ENCODE data around the gene DPYSL4.

Gene DPYSL4

DNA sequence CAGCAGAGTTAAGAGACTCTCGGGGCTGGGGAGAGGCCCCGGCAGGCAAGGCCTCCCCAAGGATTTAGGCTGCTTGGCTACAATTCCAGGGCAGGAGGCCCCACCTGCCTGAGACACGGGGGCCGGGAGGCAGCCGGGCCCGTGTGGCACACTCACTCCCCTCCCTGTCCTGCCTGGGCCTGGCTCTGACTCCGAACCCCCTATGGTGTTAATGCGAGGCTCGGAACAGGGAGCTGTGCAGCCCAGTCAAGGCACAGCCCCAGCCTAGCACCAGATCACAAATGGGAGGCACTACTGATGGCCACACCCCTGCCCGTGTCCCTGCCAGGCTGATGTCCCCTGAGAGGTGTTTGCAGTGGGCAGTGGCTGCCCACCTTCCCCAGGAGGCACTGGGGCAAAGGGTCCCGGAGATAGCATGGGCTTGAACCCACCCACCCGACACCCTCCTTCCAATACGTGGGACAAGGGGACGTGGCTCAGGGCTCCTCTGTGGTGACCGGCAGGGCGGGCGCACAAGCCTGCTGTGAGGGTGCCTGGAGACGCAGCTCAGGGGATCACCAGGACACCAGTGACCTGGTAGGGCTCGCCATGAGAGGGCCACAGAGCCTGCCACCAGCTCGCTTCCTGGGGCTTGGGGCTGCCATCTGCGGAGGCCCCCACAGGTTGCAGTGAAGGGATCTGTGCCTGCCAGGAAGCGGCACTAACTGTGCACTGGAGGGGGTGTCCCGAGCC is 37.0 kb downstream of the DPYSL4 start:
- FAIRE-seq (no peak), DNase-seq (ENCODE audit: insufficient read length, low spot score) (no peak)
- TF ChIP-seq POU2F2 (IDR thresholded peaks at IDR 0.05; ENCODE audit: low read depth, low read length) (no peak), SPI1 (IDR thresholded peaks at IDR 0.05; ENCODE audit: low read depth, low read length) (no peak), POLR2AphosphoS5 (IDR thresholded peaks at IDR 0.05; ENCODE audit: low read depth, low read length) (no peak), POLR2A (IDR thresholded peaks at IDR 0.05; ENCODE audit: low read depth, low read length) (no peak), PAX5 (IDR thresholded peaks at IDR 0.05; ENCODE audit: insufficient read depth, low read length, severe bottlenecking) (no peak), TAF1 (IDR thresholded peaks at IDR 0.05; ENCODE audit: low read depth, low read length) (no peak)

DNA sequence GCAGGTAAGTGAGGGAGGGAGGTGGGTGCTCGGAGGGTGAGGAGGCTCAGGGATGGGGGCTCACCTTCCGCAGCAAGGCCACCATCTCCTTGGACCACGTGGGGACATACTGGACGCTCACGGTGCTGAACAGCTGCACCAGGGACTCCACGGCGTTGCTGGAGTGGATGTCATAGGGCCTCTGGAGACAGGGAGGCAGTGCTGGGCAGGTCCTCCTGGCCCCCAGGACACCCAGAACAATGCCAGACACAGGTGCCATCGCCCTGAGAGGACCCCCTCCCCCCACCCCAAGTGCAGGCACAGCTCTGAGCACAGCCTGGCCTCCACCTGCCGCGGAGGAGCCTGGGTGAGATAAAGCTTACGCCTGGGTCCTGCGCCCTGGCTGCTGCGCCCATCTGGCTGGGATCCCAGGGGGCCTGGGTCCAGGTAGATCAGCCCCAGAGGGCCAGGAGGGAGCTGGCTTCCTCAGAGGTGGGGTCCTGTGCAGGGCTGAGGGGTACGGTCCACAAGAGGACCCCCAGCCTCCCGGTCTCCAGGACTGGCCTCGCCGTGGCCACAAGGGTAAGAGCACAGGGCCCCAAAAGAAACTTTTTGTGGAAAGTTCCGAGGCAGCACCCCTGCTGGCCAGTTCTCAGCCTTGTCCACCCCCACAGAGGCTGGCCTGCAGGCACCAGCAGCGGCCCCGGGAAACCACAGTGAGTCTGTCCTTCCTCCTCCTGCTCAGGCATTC is 37.8 kb downstream of the DPYSL4 start:
- TF ChIP-seq PAX5 (IDR thresholded peaks at IDR 0.05; ENCODE audit: insufficient read depth, low read length, severe bottlenecking) (no peak), POLR2A (IDR thresholded peaks at IDR 0.05; ENCODE audit: low read depth, low read length) (no peak), TAF1 (IDR thresholded peaks at IDR 0.05; ENCODE audit: low read depth, low read length) (no peak), POLR2AphosphoS5 (IDR thresholded peaks at IDR 0.05; ENCODE audit: low read depth, low read length) (no peak), POU2F2 (IDR thresholded peaks at IDR 0.05; ENCODE audit: low read depth, low read length) (no peak), SPI1 (IDR thresholded peaks at IDR 0.05; ENCODE audit: low read depth, low read length) (no peak)
- FAIRE-seq (no peak), DNase-seq (ENCODE audit: insufficient read length, low spot score) (no peak)

DNA sequence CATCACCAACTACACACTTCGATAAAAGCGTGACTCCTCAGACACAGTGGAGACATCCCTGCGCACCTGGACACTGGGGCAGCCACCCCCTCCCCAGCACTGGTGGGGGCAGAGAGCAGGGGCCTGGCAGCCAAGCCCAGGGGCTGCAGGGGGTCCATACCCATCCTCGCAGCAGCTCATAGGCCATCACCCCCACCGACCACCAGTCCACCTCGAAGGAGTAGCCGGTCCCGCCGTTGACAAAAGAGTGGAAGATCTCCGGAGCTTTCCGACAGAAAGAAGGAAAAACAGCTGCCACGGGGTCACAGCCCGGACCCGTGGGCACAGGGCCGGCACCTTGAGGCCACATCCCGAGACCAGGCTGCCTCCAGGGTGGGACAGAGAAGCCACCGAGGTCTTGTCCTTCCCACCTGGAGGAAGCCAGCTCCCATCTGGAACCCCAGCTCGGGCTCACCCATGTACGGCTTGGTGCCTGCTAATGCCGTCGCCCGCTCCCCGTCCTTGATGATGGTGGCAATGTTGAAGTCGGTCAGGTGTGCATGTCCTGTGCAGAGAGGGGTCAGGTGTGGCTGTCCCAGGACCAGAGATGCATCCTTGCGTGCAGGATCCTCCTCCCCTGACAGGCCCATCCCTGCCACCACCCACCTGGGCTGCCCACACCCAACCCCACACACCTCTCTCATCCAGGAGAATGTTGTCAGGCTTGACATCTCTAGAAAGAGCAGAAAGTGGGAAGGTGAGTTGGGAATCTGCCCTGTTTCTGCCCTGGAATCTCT is 38.5 kb downstream of the DPYSL4 start:
- no peak for DNase-seq (ENCODE audit: insufficient read length, low spot score)
- no peak for FAIRE-seq
- TF ChIP-seq PAX5 (IDR thresholded peaks at IDR 0.05; ENCODE audit: insufficient read depth, low read length, severe bottlenecking) (no peak), POLR2AphosphoS5 (IDR thresholded peaks at IDR 0.05; ENCODE audit: low read depth, low read length) (no peak)

DNA sequence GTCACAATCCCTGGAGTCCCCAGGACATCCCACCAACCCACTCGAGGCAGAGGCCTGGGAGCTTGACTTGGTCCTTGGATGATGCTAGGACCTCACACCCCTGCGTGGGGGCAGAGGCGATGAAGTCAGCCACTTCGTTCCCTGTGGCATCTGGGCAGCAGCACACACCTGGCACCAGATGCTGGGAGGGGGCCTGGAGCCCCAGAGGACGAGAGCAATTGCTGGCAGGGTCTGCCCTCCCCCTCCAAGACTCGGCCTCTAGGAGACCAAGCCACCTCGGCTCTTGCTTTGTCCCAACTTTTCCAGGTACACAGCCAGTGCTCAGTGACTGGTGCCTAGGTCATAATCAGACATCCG is 39.1 kb downstream of the DPYSL4 start:
- FAIRE-seq (no peak), DNase-seq (ENCODE audit: insufficient read length, low spot score) (no peak)
- TF ChIP-seq PAX5 (IDR thresholded peaks at IDR 0.05; ENCODE audit: insufficient read depth, low read length, severe bottlenecking): no peak
- no peak for TF ChIP-seq TAF1 (IDR thresholded peaks at IDR 0.05; ENCODE audit: low read depth, low read length)
- TF ChIP-seq POU2F2 (IDR thresholded peaks at IDR 0.05; ENCODE audit: low read depth, low read length): no peak
- no peak for TF ChIP-seq POLR2A (IDR thresholded peaks at IDR 0.05; ENCODE audit: low read depth, low read length)
- TF ChIP-seq POLR2AphosphoS5 (IDR thresholded peaks at IDR 0.05; ENCODE audit: low read depth, low read length): no peak
- no peak for TF ChIP-seq SPI1 (IDR thresholded peaks at IDR 0.05; ENCODE audit: low read depth, low read length)

DNA sequence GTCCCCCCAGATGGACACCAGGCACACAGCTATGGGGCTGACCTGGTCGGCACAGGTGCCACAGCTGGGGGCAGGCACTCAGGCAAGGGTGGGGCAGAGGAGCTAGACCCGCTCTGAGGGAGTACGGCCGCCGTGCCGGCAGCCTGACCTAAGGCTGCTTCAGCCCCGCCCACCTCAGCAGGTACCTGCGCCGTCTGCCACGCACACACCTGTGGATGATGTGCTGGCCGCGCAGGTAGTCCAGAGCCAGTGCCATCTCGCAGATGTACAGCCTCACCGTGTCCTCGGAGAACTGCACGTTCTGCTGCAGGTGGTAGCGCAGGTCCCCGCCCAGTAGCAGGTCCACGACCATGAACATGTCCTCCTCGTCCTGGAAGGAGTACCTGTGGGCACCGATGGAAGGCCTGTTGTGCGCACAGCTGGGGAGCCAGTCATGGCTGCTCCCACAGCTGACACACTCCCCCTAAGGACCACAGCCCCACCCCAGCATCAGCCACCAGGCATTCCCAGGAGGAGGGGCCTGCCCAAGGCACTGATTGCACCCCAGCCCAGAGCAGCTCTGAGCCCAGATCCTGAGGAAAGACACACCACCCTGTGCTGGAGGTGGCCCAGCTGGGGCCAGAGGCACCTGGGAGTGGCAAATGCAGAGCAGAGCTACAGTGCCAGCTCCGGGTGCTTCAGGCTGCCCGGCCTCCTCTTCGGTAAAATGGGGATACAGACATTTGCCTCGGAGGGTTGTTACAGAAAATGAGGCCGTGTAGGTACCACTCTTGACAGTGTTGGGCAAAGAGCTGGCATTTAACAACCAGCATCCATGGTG is 40.0 kb downstream of the DPYSL4 start:
- no peak for TF ChIP-seq SPI1 (IDR thresholded peaks at IDR 0.05; ENCODE audit: low read depth, low read length)
- no peak for TF ChIP-seq POU2F2 (IDR thresholded peaks at IDR 0.05; ENCODE audit: low read depth, low read length)
- TF ChIP-seq PAX5 (IDR thresholded peaks at IDR 0.05; ENCODE audit: insufficient read depth, low read length, severe bottlenecking): no peak
- TF ChIP-seq POLR2AphosphoS5 (IDR thresholded peaks at IDR 0.05; ENCODE audit: low read depth, low read length): no peak
- TF ChIP-seq TAF1 (IDR thresholded peaks at IDR 0.05; ENCODE audit: low read depth, low read length): no peak
- TF ChIP-seq POLR2A (IDR thresholded peaks at IDR 0.05; ENCODE audit: low read depth, low read length): no peak
- no peak for DNase-seq (ENCODE audit: insufficient read length, low spot score)
- no peak for FAIRE-seq

DNA sequence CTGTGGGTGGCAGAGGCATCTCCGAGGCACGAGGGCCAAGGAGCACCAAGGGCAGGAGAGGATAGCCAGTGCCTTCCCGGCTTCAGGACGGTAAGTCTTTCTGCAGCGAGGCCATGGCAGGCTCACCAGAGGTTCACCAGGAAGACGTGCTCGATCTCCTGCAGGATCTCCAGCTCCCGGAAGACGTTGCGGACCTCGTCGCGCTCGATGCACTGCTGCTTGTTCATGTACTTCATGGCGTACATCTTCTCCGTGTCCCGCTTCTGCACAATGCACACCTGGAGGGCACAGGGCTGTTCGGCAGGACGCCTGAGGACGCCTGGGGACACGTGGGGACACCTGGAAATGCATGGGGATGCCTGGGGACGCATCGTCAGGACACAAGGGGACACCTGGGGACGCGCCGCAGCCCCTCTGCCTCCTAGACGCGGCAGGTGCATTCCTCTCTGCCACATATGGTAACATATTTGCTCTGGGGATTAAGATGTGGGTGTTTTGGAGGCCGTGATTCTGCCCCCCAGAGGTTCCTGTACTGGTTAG is 41.2 kb downstream of the DPYSL4 start:
- FAIRE-seq: no peak
- no peak for TF ChIP-seq SPI1 (IDR thresholded peaks at IDR 0.05; ENCODE audit: low read depth, low read length)
- no peak for TF ChIP-seq POLR2A (IDR thresholded peaks at IDR 0.05; ENCODE audit: low read depth, low read length)
- no peak for TF ChIP-seq POLR2AphosphoS5 (IDR thresholded peaks at IDR 0.05; ENCODE audit: low read depth, low read length)
- TF ChIP-seq PAX5 (IDR thresholded peaks at IDR 0.05; ENCODE audit: insufficient read depth, low read length, severe bottlenecking): no peak
- no peak for TF ChIP-seq POU2F2 (IDR thresholded peaks at IDR 0.05; ENCODE audit: low read depth, low read length)
- no peak for TF ChIP-seq TAF1 (IDR thresholded peaks at IDR 0.05; ENCODE audit: low read depth, low read length)
- DNase-seq (ENCODE audit: insufficient read length, low spot score): no peak

DNA sequence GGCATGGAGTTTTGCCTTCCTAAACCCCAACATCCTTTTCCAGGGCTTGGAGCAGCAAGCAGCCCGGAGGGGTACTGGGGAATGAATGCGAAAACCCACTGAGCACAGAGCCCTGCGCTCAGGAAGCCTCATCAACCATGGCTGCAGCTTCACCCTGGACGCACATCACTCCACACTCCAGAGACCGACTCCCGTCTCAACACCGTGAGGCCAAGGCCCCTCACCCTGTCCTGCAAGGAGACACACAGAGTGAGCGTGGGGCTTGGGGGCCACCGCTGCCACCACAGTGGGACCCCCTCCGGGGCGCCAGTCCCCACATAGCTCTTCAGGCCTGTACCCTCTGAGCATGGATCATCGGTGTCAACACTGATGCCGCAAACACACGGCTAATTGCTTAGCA is 41.9 kb downstream of the DPYSL4 start:
- no peak for FAIRE-seq
- TF ChIP-seq POLR2A (IDR thresholded peaks at IDR 0.05; ENCODE audit: low read depth, low read length) (no peak), TAF1 (IDR thresholded peaks at IDR 0.05; ENCODE audit: low read depth, low read length) (no peak), POU2F2 (IDR thresholded peaks at IDR 0.05; ENCODE audit: low read depth, low read length) (no peak), PAX5 (IDR thresholded peaks at IDR 0.05; ENCODE audit: insufficient read depth, low read length, severe bottlenecking) (no peak), SPI1 (IDR thresholded peaks at IDR 0.05; ENCODE audit: low read depth, low read length) (no peak)

DNA sequence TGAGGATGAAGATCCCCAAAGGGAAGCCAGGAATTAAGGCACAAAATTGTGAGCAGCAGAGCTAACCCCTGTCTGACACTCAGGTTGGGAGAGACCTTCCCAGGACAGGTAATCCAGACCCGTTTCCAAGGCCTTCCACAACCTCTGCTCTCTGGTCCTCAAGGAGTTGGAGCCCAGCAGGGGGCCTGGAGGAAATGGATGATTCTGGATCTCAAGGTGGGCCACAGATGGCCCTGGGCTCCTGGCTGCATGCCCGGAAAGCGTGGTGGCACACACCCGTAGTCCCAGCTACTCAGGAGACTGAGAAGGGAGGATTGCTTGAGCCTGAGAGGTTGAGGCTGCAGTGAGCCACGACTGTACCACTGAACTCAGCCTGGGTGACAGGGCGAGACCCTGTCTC is 42.3 kb downstream of the DPYSL4 start:
- FAIRE-seq: no peak
- TF ChIP-seq PAX5 (IDR thresholded peaks at IDR 0.05; ENCODE audit: insufficient read depth, low read length, severe bottlenecking): no peak
- TF ChIP-seq POU2F2 (IDR thresholded peaks at IDR 0.05; ENCODE audit: low read depth, low read length): no peak
- TF ChIP-seq SPI1 (IDR thresholded peaks at IDR 0.05; ENCODE audit: low read depth, low read length): no peak
- no peak for TF ChIP-seq TAF1 (IDR thresholded peaks at IDR 0.05; ENCODE audit: low read depth, low read length)
- TF ChIP-seq POLR2A (IDR thresholded peaks at IDR 0.05; ENCODE audit: low read depth, low read length): no peak
- no peak for TF ChIP-seq POLR2AphosphoS5 (IDR thresholded peaks at IDR 0.05; ENCODE audit: low read depth, low read length)
- no peak for DNase-seq (ENCODE audit: insufficient read length, low spot score)

More for the DNA sequence above, 41.9 kb downstream of the DPYSL4 start:
- no peak for DNase-seq (ENCODE audit: insufficient read length, low spot score)

All from GM12891 (cell line).